GM19035 (cell line): Measurements from ENCODE around the gene TEF.
"Not testable (repeated sequence)": the region's sequence is repeated elsewhere in the genome, so short reads cannot be mapped to it uniquely, and the experiment has no call there.

ENCODE experiments used
- ATAC-seq: cut with Tn5 transposase; IDR thresholded peaks from one replicate; pipeline ENCODE4 v1.9.1; 2021; ENCODE audit not compliant: unreplicated experiment

TEF gene

DNA sequence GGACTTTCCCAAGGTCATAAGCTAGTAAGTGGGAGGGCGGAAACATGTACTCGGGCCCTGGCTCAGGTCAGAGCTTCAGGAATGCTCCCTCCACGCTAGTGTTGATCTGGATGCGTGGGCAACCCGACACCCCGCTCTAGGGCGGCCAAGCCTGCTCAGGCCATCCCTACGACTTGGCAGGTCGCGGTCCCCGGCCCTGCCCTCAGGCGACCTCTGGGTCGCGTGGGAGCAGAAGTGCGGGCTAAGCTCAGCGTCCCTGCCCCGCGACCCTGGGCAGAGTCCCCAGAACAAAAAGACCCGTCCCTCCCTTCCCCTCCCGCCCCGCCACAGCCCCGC lies 781 bp upstream of the TEF start:
- ATAC-seq = peak; percentile 13

DNA sequence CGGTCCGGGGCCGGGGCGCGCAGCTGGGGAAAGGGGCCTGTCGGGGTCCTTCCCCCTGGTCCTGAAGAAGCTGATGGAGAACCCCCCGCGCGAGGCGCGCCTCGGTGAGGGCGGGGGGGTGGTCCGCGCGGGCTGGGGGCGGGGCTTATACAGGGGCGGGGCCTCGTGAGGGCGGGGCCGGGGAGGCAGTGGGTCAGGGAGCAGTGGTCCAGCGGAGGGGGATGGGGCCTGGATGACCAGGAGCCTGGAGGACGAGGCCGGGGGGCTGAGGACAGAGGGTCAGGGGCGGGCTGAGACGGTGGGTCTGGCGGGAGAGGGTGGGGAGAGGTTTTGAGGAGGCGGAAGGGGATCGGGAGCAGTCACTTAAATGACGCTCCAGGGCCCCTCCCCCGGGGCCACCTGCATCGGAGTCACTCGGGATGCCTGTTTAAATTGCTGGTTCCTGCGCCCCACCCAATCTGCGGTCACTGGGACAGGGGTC lies 396 bp downstream of the TEF start:
- ATAC-seq = peak; percentile 35

DNA sequence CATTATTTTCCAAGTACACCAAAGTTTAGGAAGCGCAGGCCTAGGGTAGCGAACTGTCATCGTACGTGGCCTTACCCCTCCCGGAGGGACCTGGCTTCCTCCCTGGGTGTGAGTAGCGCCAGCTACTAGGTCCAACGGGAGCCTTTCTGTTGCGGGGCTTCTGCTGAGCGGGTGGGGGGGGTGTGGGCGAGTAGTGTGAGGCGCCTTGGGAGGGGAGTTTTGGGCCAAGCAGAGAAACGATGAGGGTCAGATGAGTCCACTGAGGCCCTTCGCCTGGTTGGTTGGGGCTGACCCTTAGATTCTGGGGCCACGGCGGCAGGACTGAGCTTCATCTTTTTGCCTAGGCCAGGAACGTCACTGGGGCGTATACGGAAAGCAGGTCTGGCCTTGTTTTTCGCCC lies 868 bp downstream of the TEF start:
- no peak for ATAC-seq

DNA sequence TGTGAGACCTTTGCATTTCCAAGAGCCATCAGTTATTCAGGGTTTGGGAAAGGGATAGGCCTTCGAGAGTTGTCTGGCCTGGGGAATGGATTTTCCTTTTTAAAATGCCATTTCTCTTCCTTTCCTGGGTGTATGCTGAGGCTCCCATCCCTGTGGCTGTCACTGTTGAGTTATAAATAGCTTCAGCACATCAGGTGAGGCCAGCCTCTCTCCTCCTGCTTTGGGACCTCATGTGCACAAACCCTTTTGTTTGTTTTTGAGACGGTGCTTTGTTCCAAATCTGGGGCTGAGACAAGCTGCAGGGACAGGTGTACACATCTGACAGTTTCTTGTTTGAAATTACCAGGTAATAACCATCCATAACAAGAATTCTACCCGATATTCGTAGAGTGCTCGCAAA lies 1.3 kb downstream of the TEF start:
- no peak for ATAC-seq

DNA sequence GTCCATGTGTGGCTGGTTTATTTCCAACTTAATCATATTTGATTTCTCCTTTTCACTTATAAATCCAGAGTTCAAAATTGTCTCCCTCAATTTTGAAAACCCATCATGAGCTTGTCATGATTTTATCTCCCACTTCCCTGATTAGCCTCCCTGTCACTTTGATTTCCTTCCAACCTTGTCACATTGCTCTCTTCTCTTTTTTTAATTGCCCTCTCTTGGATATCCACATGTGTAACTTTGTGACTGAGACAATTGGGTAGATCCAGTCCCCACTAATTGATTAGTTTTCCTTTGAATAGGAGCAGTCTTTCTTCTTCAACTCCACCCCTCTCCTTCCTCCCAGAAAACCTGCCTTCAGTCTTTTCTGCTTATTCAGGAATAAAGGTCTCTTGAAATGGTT lies 2.4 kb downstream of the TEF start:
- no peak for ATAC-seq

DNA sequence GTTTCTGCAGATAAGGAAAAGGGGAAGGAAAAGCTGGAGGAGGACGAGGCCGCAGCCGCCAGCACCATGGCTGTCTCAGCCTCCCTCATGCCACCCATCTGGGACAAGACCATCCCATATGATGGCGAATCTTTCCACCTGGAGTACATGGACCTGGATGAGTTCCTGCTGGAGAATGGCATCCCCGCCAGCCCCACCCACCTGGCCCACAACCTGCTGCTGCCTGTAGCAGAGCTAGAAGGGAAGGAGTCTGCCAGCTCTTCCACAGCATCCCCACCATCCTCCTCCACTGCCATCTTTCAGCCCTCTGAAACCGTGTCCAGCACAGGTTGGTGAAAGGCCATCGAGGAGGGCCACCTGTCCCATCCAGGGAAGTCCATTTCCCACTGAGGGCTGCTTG lies 5.6 kb downstream of the TEF start:
- no peak for ATAC-seq

DNA sequence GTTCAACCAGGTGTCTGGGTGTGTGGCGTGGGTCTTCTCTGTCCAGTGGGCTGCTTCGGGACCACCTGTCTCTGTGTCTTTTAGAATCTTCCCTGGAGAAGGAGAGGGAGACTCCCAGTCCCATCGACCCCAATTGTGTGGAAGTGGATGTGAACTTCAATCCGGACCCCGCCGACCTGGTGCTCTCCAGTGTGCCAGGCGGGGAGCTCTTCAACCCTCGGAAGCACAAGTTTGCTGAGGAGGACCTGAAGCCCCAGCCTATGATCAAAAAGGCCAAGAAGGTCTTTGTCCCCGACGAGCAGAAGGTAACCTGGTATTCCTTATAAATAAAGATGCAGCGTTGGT lies 12.2 kb downstream of the TEF start:
- no peak for ATAC-seq

DNA sequence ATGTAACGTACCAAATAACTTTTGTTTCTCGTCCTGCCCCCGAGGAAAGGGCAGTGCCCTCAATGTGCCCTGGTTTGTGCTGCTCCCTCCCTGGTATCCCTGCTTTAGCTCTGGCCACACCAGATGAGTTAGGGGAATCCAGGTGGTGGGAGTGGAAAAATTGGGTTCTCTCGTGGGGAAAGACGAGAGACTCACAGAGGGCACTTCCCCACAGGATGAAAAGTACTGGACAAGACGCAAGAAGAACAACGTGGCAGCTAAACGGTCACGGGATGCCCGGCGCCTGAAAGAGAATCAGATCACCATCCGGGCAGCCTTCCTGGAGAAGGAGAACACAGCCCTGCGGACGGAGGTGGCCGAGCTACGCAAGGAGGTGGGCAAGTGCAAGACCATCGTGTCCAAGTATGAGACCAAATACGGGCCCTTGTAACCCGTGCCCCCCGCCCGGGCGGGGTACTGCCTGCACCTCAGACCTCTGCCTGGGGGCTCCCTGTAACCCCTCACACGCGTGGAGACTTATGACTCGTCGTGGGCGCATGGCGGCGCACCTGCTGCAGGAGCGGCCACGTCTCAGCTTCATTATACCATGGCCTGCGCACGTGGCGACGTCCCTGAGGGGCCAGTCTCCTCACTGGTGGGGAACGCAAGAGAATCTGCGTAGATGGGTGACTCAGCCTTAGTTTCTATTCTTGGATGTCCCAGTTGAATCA lies 13.9 kb downstream of the TEF start:
- ATAC-seq = no peak

DNA sequence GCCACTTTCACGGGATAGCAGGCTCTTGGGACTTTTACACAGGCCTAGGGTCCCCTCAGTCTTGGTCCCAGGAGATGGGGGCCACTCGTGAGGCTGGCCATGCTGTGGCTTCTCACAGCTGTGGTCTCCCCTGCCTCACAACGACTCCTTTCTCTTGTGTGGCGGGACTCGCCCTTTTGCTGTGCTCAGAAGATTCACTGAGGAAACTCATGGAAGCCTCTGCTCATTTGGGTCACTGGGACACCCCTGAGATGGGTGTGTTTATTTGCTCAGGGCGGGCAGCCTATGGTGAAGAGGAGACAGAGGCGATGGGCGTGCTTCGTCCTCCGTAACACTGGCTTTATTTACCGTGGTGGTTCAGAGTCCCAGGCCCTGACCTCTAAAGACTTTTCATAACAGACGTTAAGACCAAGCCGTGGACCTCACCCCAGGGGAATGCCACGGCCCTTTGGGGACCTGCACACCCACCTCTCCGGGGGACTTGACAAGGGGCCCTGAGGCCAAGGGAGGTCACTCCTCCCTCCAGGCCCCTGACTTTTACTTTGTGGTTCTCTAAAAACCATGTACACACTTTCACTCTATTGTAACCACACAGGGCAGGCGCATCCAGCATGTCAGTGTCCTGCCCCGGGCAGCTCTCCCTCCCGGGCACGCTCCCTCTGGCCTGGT lies 15.5 kb downstream of the TEF start:
- ATAC-seq = no peak

DNA sequence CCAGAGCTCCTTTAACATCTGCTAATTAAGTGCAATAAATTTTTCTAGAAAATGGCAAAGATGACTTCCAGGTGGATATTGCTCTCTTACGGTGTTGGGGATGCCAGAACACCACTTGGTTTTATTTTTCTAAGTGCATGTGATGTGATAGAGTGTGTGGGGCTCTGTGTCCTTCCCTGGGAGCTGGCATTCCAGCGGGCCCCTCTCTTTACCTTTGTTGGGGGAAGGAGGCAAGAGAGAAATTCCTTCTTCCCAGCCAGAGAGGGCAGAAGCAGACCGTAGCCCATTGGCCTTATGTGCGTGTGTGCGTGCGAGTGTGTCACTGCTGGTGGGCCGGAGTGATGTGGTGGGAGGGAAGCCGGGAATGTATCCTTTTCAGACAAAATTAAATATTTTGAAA lies 17.2 kb downstream of the TEF start:
- ATAC-seq = no peak

DNA sequence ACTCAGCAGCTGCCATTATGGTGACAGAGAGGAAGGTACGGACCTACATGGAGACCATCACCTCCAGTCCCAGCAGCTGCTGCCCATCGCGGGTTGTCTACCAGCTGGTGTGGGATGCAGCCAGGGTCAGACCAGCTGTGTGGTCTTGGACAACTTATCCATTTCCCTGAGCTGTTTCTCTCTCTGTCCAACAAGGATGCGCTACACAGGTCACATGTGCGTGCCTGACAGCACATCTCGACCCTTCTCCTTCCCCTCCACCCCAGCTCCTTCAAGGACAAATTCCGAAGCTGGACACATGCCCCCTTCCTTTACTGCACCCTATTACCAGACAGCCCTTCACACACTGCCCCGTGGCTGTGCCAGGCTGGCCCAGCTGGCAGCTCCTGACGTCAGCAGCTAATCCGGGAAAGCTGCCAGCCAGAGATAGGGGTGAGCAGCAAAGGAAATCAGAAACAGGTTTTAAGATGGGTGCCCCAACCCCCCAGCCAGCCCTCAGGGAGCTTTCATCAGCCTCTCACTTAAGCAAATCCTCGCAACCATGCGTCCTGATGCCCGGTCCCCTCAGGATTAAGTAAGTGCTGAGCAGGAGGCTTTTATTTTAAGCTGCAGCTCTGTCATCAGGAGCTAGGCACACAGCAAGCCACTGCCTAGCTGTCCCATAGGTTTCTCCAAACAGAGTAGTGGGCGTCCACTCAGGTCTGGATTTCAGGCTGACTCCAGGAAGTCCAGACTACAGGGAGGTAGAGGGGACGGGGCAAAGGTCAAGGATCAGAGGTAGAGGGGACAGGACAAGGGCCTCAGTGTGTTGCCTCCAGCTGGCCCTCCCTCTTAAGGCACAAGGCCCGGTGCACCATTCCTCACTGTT lies 20.3 kb downstream of the TEF start:
- ATAC-seq = no peak

DNA sequence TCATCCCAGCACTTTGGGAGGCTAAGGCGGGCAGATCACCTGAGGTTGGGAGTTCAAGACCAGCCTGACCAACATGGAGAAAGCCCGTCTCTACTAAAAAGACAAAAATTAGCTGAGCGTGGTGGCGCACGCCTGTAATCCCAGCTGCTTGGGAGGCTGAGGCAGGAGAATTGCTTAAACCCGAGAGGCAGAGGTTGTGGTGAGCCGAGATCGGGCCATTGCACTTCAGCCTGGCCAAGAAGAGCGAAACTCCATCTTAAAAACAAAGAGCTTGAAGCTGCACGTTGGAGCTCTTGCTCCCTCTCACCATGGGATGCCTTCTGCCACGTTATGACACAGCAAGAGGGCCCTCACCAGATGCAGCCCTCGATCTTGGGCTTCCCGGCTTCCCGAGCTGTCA lies 21.1 kb downstream of the TEF start:
- not testable (repeated sequence) for ATAC-seq

DNA sequence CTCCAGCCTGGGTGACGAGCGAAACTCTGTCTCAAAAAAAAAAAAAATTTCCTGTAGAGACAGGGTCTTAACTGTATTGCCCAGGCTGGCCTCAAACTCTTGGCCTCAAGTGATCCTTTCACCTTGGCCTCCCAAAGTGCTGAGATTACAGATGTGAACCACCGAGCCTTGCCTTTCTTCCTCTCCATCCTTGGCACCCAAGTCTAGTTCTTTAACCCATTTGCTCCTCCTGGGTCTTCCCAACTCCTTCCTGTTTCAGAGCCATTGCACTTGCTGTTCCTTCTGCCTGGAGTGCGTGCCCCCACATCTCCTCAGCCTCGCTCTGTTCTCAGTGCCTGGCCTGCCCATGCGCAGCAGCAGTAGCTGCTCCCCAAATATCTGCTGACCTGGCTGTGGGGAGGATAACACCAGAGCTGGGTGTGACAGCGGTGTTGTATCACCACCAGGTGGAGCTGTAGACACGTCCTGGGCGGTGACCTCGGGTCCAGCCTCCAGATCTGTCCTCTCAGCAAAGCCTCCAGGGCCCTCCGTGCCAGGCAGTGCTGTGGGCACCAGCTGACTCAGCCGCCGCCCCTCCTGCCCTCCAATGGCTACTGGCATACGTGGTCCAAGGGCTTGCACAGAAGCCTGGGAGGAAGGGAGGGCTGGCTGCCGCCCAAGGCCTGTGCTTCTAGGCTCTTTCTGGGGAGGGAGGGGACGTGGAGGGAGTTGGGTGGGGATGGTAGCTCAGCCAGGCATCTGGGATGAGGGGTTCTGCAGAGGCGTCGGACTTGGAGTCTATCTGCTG lies 22.0 kb downstream of the TEF start:
- peak; percentile 78 for ATAC-seq

DNA sequence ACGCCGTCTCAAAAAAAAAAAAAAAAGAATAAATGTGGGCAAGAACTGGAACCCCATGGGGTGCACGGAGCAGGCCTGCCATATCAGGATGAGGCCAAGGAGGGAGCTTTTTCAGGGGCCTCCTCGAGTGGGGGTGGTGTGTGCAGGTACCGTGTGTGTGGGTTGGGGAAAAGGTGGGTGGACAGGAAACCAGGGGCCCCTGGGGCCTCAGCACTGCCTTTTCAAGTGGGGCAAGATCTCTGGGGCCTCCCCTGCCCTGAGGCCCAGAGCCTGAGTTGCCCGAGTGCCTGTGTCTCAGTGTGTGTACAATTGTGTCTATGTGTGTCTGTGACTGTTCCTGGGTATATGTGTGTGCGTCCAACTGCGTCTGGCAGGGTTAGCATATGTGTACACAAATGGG lies 23.8 kb downstream of the TEF start:
- ATAC-seq = no peak

DNA sequence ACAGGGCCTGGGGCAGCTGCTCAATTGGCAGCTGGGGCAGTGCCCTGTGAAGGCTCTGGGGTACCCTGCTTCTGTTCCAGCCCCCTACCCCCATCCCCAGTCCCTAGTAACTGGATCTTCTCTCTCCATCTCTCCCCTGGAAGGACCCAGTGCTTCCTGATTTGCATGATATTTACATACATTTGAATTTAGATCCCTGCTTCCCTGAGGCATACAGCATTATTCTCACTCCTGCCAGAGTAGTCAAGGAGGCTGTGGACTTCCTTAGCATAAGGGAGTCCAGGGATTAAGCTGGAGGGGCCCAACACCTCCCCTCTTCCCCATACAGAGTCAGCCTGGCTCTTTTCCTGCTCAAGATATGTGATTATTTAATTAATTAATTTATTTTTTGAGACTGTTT lies 24.7 kb downstream of the TEF start:
- ATAC-seq = no peak

DNA sequence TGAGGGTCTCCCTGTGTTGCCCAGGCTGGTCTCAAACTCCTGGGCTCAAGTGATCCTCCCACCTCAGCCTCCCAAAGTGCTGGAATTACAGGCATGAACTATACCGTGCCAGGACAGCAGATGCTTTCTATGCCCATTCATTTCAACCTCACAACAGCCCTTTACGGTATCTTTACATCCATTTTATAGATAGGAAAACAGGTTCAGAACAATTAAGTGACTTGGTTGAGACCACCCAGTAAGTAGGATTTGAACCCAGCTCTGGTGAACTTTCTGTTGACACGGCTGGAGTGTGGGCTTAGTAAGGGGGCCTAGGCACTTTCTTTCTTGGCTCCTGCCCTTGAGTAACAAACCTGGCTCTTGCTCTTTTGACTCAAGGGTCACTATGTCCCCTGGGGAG lies 25.7 kb downstream of the TEF start:
- ATAC-seq = no peak

DNA sequence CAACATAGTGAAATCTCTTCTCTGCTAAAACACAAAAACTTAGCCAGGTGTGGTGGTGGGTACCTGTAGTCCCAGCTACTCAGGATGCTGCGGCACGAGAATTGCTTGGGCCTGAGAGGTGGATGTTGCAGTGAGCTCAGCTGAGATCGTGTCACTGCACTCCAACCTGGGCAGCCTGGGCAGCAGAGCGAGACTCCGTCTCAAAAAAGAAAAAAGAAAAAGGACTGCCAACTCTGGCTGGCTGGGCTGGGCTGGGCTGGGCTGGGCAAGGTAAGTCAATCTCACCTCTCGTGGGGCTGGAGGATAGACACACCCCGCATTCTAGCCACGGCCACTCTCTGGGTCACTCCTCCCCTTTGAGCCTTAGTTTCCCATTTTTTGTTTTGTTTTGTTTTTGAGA lies 26.9 kb downstream of the TEF start:
- ATAC-seq = no peak

DNA sequence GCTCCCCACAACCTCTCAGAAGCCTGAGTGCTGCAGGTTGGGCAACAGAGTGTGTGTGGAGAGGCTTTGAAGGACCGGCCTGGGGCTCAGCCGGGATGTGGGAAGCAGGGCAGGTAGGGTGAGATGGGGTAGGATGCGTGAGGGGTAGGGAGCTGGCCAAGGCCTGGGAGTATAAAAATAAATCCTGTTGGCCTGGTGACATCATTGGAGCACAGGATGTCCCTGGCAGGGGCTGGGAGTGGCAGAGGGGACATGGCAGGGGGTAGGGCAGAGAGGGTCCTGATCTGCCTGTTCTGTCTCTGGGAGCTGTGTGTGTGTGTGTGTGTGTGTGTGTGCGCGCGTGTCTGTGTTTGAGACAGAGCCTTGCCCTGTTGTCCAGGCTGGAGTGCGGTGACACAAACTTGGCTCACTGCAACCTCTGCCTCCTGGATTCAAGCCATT lies 28.6 kb downstream of the TEF start:
- ATAC-seq = no peak

DNA sequence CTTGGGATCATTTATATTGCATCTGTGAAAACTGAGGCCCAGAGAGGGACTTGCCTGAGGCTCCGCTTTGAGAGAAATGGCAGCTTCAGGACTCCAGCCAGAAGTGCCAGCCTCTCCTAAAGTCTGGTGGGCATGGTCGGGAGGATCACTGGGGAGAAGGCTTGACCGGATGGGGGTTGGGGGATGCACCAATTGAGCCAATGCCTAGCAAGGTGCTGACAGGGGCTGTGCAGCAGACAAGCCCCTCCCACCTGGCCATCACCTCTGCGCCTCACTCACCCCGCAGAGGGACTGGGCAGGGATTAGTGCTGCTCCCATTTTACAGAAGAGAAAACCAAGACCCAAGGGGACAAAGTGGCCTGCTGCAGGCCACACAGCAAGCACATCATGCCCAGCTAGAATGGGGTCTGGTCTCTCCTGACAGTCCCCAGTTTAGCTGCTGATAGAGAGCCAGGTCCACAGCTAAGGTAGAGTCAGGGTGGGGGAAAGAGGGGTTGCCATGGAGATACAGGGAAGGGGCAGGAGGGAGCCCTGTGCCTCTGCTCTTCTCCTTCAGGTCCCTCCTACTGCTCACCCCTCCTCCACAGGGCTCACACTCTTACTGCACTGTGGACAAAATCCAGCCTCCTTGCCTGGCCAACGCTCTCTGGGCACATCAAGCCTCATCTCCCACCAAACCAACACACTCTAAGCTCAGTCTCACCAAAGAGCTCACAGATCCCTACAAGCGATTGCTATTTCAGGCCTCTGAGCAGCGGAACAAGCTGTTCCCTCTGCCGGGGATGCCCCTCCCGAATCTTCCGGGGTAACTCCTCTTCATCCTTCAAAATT lies 29.5 kb downstream of the TEF start:
- ATAC-seq = no peak

DNA sequence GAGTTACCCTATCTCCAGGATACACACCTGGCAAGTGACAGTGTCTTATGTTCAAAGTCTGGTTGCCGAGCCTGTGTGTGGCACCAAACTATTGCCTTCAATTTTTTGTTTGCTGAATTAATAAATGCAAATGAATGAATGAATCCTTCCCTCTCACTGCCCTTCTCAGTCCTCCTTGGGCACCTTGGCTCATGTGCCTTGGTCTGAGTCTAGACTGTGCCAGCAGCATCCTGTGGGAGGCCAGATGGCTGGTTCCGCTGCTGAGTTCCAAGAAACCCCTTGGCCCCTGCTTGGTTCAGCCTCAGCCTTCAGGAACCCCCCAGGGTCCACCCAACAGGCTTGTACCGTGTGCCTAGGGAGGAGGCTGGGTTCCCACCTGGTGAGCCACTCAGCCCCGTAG lies 33.8 kb downstream of the TEF start:
- no peak for ATAC-seq
